GM11168 (cell line): ENCODE measurements around the gene RPL12.
"Not testable (repeated sequence)": the region's sequence is repeated elsewhere in the genome, so short reads cannot be mapped to it uniquely, and the experiment has no call there.

Experiments used
- in situ Hi-C: fragments of 300-500 bp; cut with MboI; formaldehyde crosslinking; loops from one replicate; pipeline ENCODE4 v1.12.0; 2022; ENCODE audit warnings: low sequenced_read_pairs; ENCODE audit not compliant: unreplicated experiment

RPL12 gene

DNA sequence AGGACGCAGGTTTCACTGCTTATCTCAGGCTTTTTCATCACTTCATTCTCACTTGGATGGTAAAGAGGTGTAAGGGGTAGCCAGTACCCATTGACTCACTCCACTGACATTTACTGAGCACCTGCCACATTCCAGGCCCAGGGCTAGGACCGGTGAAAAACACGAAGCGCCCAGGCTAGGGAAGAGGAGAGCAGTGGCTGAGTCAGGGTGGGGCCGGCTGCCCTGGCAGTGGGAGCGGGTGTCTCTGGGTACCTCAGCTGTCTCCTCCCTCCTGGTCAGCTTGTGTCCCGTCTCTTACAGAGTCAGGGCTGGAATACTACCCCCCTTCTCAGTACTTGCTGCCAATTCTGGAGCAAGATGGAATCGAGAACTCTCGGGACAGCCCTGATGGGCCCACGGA lies 22.3 kb upstream of the RPL12 start:
- in situ Hi-C loops: no loop called here

- in situ Hi-C loops: no loop called here
These were observed 19.5 kb upstream of the RPL12 start for GRCh38 chr9:127470662-127471061.

DNA sequence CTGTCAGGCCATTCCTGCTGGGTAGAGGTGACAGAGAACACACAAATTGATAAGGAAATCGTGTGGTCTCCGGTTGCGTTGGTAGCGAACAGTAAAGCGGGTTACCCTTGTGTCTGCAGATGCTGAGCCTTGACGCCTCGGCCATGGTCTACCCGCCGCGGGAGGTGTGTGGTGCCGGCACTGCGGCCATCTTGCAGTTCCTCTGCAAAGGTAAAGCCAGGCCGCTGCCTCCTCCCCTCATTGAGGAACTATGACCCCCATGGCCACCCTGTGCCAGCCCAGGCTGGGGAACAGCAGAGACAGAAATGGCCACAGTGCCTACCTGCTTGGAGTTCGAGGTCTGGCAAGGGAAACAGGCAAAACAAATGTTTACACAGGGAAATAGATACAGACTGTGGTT lies 16.4 kb upstream of the RPL12 start:
- in situ Hi-C loops: no loop called here

- in situ Hi-C loops: not testable (repeated sequence)
These were observed 15.3 kb upstream of the RPL12 start for GRCh38 chr9:127466407-127466917.

- in situ Hi-C loops: no loop called here
These were observed 12.7 kb upstream of the RPL12 start for GRCh38 chr9:127463911-127464310.

DNA sequence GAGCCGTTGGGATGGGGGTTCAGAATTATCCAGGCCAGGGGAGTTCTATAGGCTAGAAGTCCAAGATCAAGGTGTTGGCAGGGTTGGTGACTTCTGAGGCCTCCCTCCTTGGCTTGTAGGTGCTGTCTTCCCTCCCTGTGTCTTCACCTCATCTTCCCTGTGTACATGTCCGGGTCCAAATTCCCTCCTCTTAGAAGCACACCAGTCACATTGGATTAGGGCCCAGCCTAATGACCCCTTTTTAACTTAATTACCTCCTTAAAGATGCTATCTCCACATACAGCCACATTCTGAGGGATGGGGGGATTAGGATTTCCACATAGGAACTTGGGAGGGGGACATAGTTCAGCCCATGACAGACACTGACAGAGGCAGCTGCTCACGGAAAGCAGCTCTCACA lies 12.2 kb upstream of the RPL12 start:
- in situ Hi-C loops: no loop called here

DNA sequence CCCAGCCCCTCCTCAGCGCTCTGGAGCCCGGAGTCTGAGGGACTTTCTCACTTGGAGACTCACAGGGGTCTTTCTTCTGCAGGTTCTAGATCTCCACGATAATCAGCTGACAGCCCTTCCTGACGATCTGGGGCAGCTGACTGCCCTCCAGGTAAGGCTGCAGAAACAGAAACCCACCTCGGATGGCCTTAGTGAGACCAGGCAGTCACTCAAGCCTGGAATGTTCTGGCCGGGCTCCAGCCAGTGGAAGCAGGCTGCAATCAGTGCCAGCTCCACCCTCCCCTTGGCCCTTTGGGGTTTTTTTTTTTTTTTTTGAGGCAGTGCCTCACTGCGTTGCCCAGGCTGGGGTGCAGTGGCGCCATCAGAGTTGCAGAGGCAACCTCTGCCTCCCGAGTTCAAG lies 7.7 kb upstream of the RPL12 start:
- in situ Hi-C loops: no loop called here

DNA sequence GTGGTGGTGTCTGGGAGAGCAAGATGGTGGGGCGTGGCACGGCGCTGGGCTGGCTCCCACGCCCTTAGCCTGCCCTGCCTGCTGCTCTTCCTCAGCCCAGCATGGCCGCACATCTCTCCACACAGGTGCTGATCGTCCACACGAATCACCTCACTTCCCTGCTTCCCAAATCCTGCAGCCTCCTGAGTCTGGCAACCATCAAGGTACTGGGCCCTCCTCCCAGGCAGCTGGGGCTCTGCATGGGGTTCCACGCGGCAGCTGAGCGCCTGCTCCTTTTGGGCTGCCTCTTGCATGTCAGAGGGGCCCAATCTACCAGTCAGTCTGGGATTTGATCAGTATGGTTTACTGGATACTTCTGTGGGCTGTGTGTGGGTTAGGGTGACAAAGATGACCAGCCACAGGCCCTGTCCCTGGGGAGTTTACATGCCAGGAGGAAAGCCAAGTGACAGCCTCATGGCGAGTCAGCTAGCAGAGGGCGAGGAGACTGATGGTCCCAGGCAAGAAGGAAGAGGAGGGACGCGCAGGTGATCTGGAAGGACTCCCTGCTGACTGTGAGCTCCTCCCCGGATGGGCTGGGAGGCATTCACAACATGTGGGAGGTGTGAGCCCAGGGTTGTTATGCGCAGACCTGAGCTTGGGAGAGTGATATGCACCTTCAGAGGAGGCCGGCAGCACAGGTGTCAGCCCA lies 6.1 kb upstream of the RPL12 start:
- in situ Hi-C loops: no loop called here

GRCh38 chr9:127455324-127455992 lies 4.3 kb upstream of the RPL12 start:
- in situ Hi-C loops: no loop called here

- in situ Hi-C loops: no loop called here
These were observed 1.5 kb upstream of the RPL12 start for GRCh38 chr9:127452691-127453090.

- in situ Hi-C loops: no loop called here
These were observed 851 bp upstream of the RPL12 start for GRCh38 chr9:127451858-127452656.

- in situ Hi-C loops: no loop called here
These were observed 327 bp upstream of the RPL12 start for GRCh38 chr9:127451608-127451857.

DNA sequence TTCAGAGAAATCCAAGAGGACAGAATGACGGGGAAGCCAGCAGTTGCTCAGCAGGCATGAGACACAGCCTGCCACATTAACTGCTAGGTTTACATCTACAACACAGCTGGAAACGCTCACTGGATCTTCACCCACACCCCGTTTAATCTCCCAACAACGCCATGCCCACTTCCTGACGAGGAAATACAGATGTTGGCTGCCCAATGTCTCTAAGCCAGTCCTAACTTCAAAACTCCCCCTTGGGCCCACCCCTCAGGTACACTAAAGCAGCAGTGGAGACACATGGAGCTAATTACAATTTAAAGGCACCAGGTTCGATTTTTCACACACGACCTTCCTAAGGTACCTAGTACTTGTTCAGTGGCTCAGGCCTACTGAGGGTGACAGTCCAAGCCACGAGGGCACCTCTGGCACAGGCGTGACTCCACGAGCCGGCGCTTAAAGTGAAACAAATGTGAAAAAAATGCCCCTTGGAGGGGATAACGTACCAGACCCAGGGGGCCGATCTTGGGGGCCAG lies 904 bp downstream of the RPL12 start:
- in situ Hi-C loops: no loop called here

DNA sequence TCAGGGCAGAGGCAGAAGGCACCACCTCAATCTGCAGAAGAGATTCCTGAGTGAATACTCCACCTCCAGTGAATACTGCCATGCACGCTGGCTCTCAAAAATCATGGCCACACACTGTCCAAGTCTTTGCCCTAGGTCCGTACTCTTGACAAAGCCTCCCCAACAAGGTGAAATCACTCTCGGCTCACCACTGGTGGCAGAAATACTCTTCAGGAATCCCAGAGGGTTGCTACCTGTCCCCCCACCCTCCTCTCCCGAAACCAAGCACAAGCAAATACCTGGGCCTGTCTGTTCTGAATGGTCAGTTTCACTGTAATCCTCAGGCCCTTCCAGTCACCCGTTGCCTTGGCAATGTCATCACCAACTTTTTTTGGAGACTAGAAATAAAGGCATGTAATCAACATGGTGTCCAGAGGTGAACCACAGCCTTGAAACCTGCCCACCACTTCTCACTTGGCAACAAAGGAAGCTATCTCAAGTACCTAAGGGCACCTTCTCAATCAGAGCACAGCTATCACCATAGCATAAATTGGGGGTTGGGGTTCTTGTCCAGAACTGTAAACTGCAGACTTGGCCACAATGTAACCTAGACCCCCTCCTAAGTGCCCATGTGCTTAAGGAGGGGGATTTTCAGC lies 1.8 kb downstream of the RPL12 start:
- in situ Hi-C loops: no loop called here

DNA sequence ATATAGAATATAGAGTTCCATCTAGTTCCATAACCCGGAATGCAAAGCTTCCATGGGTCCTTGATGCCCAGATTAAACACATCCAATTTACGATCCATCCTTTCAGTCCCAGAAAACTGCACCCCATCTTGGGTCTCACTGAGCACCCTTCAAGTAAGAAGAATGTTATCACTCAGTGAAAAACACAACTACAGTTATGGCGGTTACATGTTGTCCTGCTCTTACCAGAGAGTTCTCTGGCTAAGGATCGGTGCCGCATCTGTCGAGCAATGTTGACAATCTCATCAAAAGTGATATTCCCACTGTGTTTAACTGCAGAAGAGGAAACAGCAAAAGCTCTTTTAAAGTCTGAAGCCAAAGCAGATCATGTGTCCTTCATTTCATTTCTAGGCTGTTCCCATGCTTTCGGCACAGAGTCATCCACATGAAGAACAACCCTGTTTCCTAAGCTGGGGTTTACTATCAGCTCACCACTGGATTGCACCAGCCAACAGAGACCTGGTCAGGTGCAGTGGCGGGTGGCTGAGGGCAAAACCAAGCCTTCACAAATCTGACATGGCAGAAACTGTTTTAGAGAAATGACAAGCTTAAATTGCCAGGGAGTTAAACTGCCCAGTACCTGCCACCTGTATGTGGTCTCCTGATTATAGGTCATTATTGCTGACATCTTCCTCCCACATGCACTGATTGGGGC lies 2.9 kb downstream of the RPL12 start:
- in situ Hi-C loops: no loop called here

DNA sequence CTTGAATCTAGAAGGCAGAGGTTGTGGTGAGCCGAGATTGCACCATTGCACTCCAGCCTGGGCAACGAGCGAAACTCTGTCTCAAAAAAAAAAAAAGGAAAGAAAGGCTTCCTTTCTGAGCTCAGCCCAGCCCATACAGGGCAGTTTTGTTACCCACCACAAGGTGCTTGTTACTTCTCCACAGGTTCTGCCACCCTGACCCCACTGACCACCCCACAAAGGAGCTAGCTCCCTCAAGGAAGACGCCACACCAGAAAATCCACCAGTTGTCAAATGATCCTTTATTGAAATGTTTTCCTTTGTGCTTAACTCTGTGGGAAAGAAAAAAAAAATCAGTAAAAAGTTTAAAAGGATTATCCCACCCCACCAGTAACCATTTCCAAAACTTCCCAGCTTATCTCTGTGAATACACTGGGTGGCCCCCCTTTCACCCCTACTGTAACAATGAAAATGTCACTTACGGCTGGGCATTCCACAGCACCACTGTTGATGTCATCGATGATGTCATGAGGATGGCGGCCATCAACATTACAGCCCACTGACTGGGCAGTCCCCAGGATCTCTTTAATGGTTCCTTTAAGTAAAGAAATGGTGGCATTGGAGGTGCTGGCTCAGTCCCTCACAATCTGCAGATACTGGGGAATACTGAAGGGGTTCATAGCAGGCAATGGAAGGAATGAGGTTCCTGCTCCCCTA lies 3.6 kb downstream of the RPL12 start:
- in situ Hi-C loops: no loop called here

- in situ Hi-C loops: no loop called here
These were observed 4.3 kb downstream of the RPL12 start for GRCh38 chr9:127446713-127447415.

DNA sequence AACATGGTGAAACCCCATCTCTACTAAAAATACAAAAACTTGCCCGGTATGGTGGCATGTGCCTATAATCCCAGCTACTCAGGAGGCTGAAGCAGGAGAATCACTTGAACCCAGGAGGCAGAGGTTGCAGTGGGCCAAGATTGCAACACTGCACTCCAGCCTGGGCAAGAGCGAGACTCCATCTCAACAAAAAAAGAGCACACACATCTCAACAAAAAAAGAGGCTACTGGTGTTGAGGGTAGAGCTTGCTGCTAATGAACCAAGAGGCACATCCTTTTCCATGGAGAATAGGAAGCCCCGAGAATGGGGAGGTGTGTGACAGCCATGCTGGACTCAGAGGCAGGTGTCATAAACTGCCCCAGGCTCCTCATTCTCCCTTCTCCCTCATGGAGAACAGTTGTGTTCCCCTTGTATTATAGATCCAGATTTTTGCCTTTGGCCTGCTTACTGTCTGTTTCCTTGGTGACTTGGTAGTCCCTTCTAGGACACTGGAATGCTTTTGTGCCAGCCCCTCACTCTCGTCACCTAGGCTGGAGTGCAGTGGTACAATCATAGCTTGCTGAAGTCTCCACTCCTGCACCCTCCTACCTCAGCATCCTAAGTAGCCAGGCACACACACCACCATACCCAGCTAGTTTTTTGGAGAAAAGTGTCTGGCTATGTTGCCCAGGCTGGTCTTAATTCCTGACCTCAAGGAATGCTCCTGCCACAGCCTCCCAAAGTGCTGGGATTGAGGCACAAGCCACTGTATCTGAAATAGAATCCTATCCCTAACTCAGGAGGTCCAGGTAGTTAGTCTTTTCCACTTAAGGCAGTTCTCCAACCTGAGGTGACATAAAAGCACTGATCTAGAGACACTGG lies 5.1 kb downstream of the RPL12 start:
- in situ Hi-C loops: no loop called here
